ENCODE results near the gene HAND1.

HAND1 gene

DNA sequence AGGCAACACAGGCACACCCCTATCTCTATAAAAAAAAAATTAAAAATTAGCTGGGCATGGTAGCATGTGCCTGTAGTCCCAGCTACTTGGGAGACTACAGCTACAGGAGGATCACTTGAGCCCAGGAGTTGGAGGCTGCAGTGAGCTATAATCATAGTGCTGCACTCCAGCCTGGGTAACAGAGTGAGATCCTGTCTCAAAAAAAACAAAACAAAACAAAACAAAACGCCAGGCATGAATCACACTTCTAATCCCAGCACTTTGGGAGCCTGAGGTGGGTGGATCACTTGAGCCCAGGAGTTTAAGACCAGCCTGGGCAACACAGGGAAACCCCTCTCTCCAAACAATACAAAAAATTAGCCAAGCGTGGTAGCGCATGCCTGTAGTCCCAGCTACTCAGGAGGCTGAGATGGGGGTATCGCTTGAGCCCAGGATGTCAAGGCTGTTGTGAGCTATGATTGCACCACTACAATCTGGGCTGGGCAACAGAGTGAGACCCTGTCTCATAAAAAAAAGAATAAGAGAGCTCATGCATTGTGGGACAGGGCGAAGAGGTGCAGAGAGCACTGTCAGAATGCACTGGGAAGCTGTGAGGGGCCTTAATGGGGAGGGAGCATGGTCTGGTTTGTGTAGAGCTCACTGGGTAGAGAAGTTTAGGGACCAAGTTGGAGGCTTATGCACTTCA is 40.6 kb downstream of the HAND1 start:
- no peak for DNase-seq
- Histone ChIP-seq H3K27me3 (ENCODE audit: insufficient read depth, low read depth, severe bottlenecking) (no peaks in the 10 kb centered on the region), H3K36me3 (peaks cover 8% of the 10 kb centered on the region), H3K9me3 (ENCODE audit: severe bottlenecking) (no peaks in the 10 kb centered on the region), H3K27ac (no peak overlapping the region), H3K4me3 (ENCODE audit: low read depth, low read length) (no peak overlapping the region)
- TF ChIP-seq, protein P1, sequence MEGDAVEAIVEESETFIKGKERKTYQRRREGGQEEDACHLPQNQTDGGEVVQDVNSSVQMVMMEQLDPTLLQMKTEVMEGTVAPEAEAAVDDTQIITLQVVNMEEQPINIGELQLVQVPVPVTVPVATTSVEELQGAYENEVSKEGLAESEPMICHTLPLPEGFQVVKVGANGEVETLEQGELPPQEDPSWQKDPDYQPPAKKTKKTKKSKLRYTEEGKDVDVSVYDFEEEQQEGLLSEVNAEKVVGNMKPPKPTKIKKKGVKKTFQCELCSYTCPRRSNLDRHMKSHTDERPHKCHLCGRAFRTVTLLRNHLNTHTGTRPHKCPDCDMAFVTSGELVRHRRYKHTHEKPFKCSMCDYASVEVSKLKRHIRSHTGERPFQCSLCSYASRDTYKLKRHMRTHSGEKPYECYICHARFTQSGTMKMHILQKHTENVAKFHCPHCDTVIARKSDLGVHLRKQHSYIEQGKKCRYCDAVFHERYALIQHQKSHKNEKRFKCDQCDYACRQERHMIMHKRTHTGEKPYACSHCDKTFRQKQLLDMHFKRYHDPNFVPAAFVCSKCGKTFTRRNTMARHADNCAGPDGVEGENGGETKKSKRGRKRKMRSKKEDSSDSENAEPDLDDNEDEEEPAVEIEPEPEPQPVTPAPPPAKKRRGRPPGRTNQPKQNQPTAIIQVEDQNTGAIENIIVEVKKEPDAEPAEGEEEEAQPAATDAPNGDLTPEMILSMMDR (IDR thresholded peaks at IDR 0.05; ENCODE audit: low read depth, low read length), result no peak

DNA sequence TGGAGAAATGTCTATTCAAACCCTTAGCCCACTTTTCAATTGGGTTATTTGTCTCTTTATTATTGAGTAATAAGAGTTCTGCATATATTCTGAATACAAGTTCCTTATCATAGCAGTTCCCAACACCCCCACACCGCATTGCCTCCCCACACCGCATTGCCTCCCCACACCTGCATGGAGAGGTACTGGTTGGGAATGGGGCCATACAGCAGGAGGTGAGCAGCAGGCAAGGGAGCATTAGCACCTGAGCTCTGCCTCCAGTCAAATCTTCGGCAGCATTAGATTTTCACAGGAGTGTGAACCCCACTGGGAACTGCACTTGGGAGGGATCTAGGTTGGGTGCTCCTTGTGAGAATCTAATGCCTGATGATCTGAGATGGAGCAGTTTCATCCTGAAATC is 42.8 kb downstream of the HAND1 start:
- TF ChIP-seq, protein P1 (IDR thresholded peaks at IDR 0.05; ENCODE audit: low read depth, low read length), result no peak
- no peak overlapping the region for H3K4me3 ChIP-seq (ENCODE audit: low read depth, low read length)
- DNase-seq, result no peak
- H3K27me3 ChIP-seq (ENCODE audit: insufficient read depth, low read depth, severe bottlenecking), result no peaks in the 10 kb centered on the region
- H3K9me3 ChIP-seq (ENCODE audit: severe bottlenecking), result no peaks in the 10 kb centered on the region
- H3K27ac ChIP-seq, result no peak overlapping the region
- H3K36me3 ChIP-seq, result no peaks in the 10 kb centered on the region; the same call in 1 of the 2 replicates

DNA sequence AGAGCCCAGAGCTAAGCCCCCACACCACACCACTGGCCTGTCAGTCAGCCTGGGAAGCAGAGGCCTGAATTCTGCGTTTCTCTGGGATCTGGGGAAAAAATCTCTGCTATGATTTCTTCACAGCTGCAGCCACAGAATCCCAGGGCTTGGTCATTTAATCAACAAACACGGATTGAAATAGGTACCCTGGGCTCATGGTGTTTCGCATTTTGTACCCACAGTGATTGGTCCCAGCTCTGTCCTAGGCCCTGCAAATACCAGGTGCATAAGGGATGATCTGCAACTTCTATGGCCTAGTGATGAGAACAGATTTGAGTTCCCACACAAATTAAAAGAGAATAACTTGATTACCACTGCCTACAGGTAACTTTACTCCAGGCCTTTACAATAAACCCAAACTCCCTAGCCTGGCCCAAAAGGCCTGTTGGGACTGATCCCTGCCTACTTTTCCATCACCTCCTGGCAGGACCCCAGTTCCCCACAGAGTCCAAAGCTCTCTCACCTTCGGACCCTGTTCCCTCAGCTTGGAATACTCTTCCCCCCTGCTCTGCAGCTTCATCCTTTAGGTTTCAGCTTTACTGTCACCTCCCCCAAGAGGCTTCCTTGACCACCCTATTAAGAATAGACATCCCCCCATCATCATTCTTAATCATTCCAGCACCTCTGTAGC is 46.9 kb downstream of the HAND1 start:
- Histone ChIP-seq H3K36me3 (no peaks in the 10 kb centered on the region; the same call in 1 of the 2 replicates), H3K27ac (no peak overlapping the region), H3K9me3 (ENCODE audit: severe bottlenecking) (no peaks in the 10 kb centered on the region), H3K4me3 (ENCODE audit: low read depth, low read length) (no peak overlapping the region), H3K27me3 (ENCODE audit: insufficient read depth, low read depth, severe bottlenecking) (no peaks in the 10 kb centered on the region)
- TF ChIP-seq, protein P1 (IDR thresholded peaks at IDR 0.05; ENCODE audit: low read depth, low read length), result no peak
- DNase-seq, result no peak

DNA sequence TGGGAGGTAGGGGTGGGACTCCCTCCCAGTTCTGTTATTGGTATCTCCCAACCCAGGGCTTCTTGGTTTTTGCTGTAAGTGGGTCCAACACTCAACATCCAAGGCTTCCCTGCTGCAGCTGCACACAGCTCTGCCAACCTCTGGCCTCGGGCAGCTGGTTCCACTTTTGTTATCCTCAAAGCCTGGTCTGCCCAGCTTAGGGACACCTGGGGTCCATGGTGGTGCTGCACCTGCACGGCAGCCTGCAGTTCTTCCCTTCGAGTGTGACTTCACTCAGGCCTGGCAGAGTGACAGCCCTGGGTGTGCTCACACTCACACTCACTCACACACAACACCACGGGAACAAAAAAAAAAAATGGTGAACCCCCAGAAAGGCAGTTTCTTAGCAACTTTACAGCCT is 47.6 kb downstream of the HAND1 start:
- H3K4me3 ChIP-seq (ENCODE audit: low read depth, low read length), result no peak overlapping the region
- H3K27ac ChIP-seq, result no peak overlapping the region
- no peaks in the 10 kb centered on the region for H3K9me3 ChIP-seq (ENCODE audit: severe bottlenecking)
- TF ChIP-seq, protein P1 (IDR thresholded peaks at IDR 0.05; ENCODE audit: low read depth, low read length), result no peak
- no peak for DNase-seq
- no peaks in the 10 kb centered on the region for H3K36me3 ChIP-seq
- H3K27me3 ChIP-seq (ENCODE audit: insufficient read depth, low read depth, severe bottlenecking), result no peaks in the 10 kb centered on the region

DNA sequence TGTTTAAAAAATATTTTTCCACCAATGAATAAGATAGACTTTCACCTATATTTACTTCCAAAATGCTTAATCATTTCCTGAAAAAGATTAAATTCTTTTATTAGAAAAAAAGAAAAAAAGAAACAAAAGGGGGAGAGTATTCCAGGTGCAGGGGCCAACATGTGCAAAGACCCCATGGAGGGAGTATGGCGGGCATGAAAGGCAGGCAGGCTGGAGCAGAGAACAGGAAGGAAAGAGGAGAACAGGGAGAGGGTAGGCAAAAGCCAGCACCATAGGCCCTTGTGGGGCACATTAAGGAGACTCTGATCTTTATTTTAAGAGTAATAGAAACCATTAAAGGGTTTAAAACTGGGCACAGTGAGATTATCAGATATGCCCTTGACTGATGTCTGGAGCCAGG is 48.7 kb downstream of the HAND1 start:
- H3K9me3 ChIP-seq (ENCODE audit: severe bottlenecking), result no peaks in the 10 kb centered on the region
- no peak overlapping the region for H3K4me3 ChIP-seq (ENCODE audit: low read depth, low read length)
- TF ChIP-seq, protein P1 (IDR thresholded peaks at IDR 0.05; ENCODE audit: low read depth, low read length), result no peak
- DNase-seq, result no peak
- no peaks in the 10 kb centered on the region for H3K27me3 ChIP-seq (ENCODE audit: insufficient read depth, low read depth, severe bottlenecking)
- no peak overlapping the region for H3K27ac ChIP-seq
- H3K36me3 ChIP-seq, result no peaks in the 10 kb centered on the region
